ENCODE data around the gene THEM5. TPM values are rescaled to one million over a fixed set of nuclear protein-coding genes. Genes with fewer than 3 reads are reported as not detected.
A peak's percentile ranks its signal among the peaks of the same experiment; 100 is the strongest.

THEM5 gene
- polyA plus RNA-seq, 1 donor, result 0.45 TPM

GRCh38 chr1:151822404-151822803 is 31.1 kb downstream of the THEM5 start:
- Histone ChIP-seq H3K36me3 (ENCODE audit: control insufficient read depth, insufficient read depth, low read length) (no peaks in the 10 kb centered on the region), H3K4me1 (ENCODE audit: control insufficient read depth, insufficient read depth, low read length) (peaks cover 14% of the 10 kb centered on the region), H3K27ac (ENCODE audit: low read length) (no peak overlapping the region), H3K9me3 (ENCODE audit: control insufficient read depth, low read depth, low read length) (no peaks in the 10 kb centered on the region), H3K4me3 (ENCODE audit: low read length) (no peak overlapping the region), H3K27me3 (ENCODE audit: control insufficient read depth, insufficient read depth, low read length) (no peaks in the 10 kb centered on the region)
- no peak for DNase-seq
- WGBS (ENCODE audit: insufficient coverage, low lambda C conversion rate), result no CpG with 5 or more reads among the region's 7 CpGs

- no peak overlapping the region for H3K27ac ChIP-seq (ENCODE audit: low read length)
Measured at GRCh38 chr1:151820940-151821339, 32.6 kb downstream of the THEM5 start.

GRCh38 chr1:151819976-151820623 is 33.4 kb downstream of the THEM5 start:
- no peak overlapping the region for H3K4me3 ChIP-seq (ENCODE audit: low read length)
- H3K4me1 ChIP-seq (ENCODE audit: control insufficient read depth, insufficient read depth, low read length), result peaks cover 9% of the 10 kb centered on the region
- WGBS (ENCODE audit: insufficient coverage, low lambda C conversion rate), result no CpG with 5 or more reads among the region's 7 CpGs
- no peaks in the 10 kb centered on the region for H3K9me3 ChIP-seq (ENCODE audit: control insufficient read depth, low read depth, low read length)
- H3K27me3 ChIP-seq (ENCODE audit: control insufficient read depth, insufficient read depth, low read length), result no peaks in the 10 kb centered on the region
- no peak overlapping the region for H3K27ac ChIP-seq (ENCODE audit: low read length)
- no peak for DNase-seq
- H3K36me3 ChIP-seq (ENCODE audit: control insufficient read depth, insufficient read depth, low read length), result no peaks in the 10 kb centered on the region

More at GRCh38 chr1:151820940-151821339, 32.6 kb downstream of the THEM5 start:
- no peaks in the 10 kb centered on the region for H3K9me3 ChIP-seq (ENCODE audit: control insufficient read depth, low read depth, low read length)
- no peak overlapping the region for H3K4me3 ChIP-seq (ENCODE audit: low read length)
- no peaks in the 10 kb centered on the region for H3K27me3 ChIP-seq (ENCODE audit: control insufficient read depth, insufficient read depth, low read length)
- peaks cover 16% of the 10 kb centered on the region for H3K4me1 ChIP-seq (ENCODE audit: control insufficient read depth, insufficient read depth, low read length)
- WGBS (ENCODE audit: insufficient coverage, low lambda C conversion rate), result no CpG with 5 or more reads among the region's 2 CpGs
- DNase-seq, result peak in 1 of 2 donors; percentile 47
- no peaks in the 10 kb centered on the region for H3K36me3 ChIP-seq (ENCODE audit: control insufficient read depth, insufficient read depth, low read length)

- no peaks in the 10 kb centered on the region for H3K9me3 ChIP-seq (ENCODE audit: control insufficient read depth, low read depth, low read length)
- WGBS (ENCODE audit: insufficient coverage, low lambda C conversion rate), result no CpG with 5 or more reads among the region's 12 CpGs
- peaks cover 8% of the 10 kb centered on the region for H3K4me1 ChIP-seq (ENCODE audit: control insufficient read depth, insufficient read depth, low read length)
- H3K4me3 ChIP-seq (ENCODE audit: low read length), result no peak overlapping the region
- no peak overlapping the region for H3K27ac ChIP-seq (ENCODE audit: low read length)
- no peaks in the 10 kb centered on the region for H3K36me3 ChIP-seq (ENCODE audit: control insufficient read depth, insufficient read depth, low read length)
- no peaks in the 10 kb centered on the region for H3K27me3 ChIP-seq (ENCODE audit: control insufficient read depth, insufficient read depth, low read length)
- no peak for DNase-seq
Measured at GRCh38 chr1:151819227-151819835, 34.2 kb downstream of the THEM5 start.

GRCh38 chr1:151817353-151817730 is 36.2 kb downstream of the THEM5 start:
- H3K4me3 ChIP-seq (ENCODE audit: low read length), result no peak overlapping the region
- no peaks in the 10 kb centered on the region for H3K27me3 ChIP-seq (ENCODE audit: control insufficient read depth, insufficient read depth, low read length)
- no peak for DNase-seq
- peaks cover 8% of the 10 kb centered on the region for H3K4me1 ChIP-seq (ENCODE audit: control insufficient read depth, insufficient read depth, low read length)
- whole genome bisulfite sequencing (ENCODE audit: insufficient coverage, low lambda C conversion rate), result no CpG with 5 or more reads among the region's 7 CpGs
- H3K36me3 ChIP-seq (ENCODE audit: control insufficient read depth, insufficient read depth, low read length), result no peaks in the 10 kb centered on the region
- no peaks in the 10 kb centered on the region for H3K9me3 ChIP-seq (ENCODE audit: control insufficient read depth, low read depth, low read length)
- no peak overlapping the region for H3K27ac ChIP-seq (ENCODE audit: low read length)

GRCh38 chr1:151816548-151817352 is 36.8 kb downstream of the THEM5 start:
- H3K27ac ChIP-seq (ENCODE audit: low read length), result no peak overlapping the region
- no CpG with 5 or more reads among the region's 26 CpGs for WGBS (ENCODE audit: insufficient coverage, low lambda C conversion rate)
- H3K27me3 ChIP-seq (ENCODE audit: control insufficient read depth, insufficient read depth, low read length), result no peaks in the 10 kb centered on the region
- peaks cover 8% of the 10 kb centered on the region for H3K4me1 ChIP-seq (ENCODE audit: control insufficient read depth, insufficient read depth, low read length)
- H3K9me3 ChIP-seq (ENCODE audit: control insufficient read depth, low read depth, low read length), result no peaks in the 10 kb centered on the region
- no peaks in the 10 kb centered on the region for H3K36me3 ChIP-seq (ENCODE audit: control insufficient read depth, insufficient read depth, low read length)
- H3K4me3 ChIP-seq (ENCODE audit: low read length), result no peak overlapping the region
- DNase-seq, result peak; percentile 67 to 86

GRCh38 chr1:151815716-151816327 is 37.7 kb downstream of the THEM5 start:
- no peaks in the 10 kb centered on the region for H3K36me3 ChIP-seq (ENCODE audit: control insufficient read depth, insufficient read depth, low read length)
- no peak overlapping the region for H3K27ac ChIP-seq (ENCODE audit: low read length)
- WGBS (ENCODE audit: insufficient coverage, low lambda C conversion rate), result no CpG with 5 or more reads among the region's 12 CpGs
- H3K4me1 ChIP-seq (ENCODE audit: control insufficient read depth, insufficient read depth, low read length), result peaks cover 8% of the 10 kb centered on the region
- no peak overlapping the region for H3K4me3 ChIP-seq (ENCODE audit: low read length)
- no peaks in the 10 kb centered on the region for H3K9me3 ChIP-seq (ENCODE audit: control insufficient read depth, low read depth, low read length)
- no peak for DNase-seq
- H3K27me3 ChIP-seq (ENCODE audit: control insufficient read depth, insufficient read depth, low read length), result no peaks in the 10 kb centered on the region

GRCh38 chr1:151814971-151815545 is 38.5 kb downstream of the THEM5 start:
- WGBS (ENCODE audit: insufficient coverage, low lambda C conversion rate), result no CpG with 5 or more reads among the region's 8 CpGs

GRCh38 chr1:151814426-151814825 is 39.1 kb downstream of the THEM5 start:
- Histone ChIP-seq H3K4me3 (ENCODE audit: low read length) (no peak overlapping the region), H3K36me3 (ENCODE audit: control insufficient read depth, insufficient read depth, low read length) (no peaks in the 10 kb centered on the region), H3K4me1 (ENCODE audit: control insufficient read depth, insufficient read depth, low read length) (peaks cover 8% of the 10 kb centered on the region), H3K27ac (ENCODE audit: low read length) (no peak overlapping the region), H3K9me3 (ENCODE audit: control insufficient read depth, low read depth, low read length) (no peaks in the 10 kb centered on the region), H3K27me3 (ENCODE audit: control insufficient read depth, insufficient read depth, low read length) (no peaks in the 10 kb centered on the region)
- DNase-seq, result no peak
- no CpG with 5 or more reads among the region's 15 CpGs for WGBS (ENCODE audit: insufficient coverage, low lambda C conversion rate)

More at GRCh38 chr1:151814971-151815545, 38.5 kb downstream of the THEM5 start:
- no peaks in the 10 kb centered on the region for H3K36me3 ChIP-seq (ENCODE audit: control insufficient read depth, insufficient read depth, low read length)
- peaks cover 8% of the 10 kb centered on the region for H3K4me1 ChIP-seq (ENCODE audit: control insufficient read depth, insufficient read depth, low read length)
- H3K27me3 ChIP-seq (ENCODE audit: control insufficient read depth, insufficient read depth, low read length), result no peaks in the 10 kb centered on the region
- H3K27ac ChIP-seq (ENCODE audit: low read length), result no peak overlapping the region
- no peaks in the 10 kb centered on the region for H3K9me3 ChIP-seq (ENCODE audit: control insufficient read depth, low read depth, low read length)
- DNase-seq, result no peak
- H3K4me3 ChIP-seq (ENCODE audit: low read length), result no peak overlapping the region

All from large intestine (tissue), 3 donors.